OCI-LY1 (cell line): ENCODE measurements around the gene TSPYL4.

Source experiments
- CTCF ChIP-seq: fragments of 200-600 bp; sonication (generic), shearing (Covaris generic); IDR thresholded peaks from 2 replicates; pipeline ENCODE4 v1.5.1; 2017; ENCODE audit warnings: mild to moderate bottlenecking, antibody characterized with exemption, low read length, moderate library complexity, mixed read lengths
- EZH2 ChIP-seq: fragments of 200-600 bp; sonication (generic), shearing (Covaris generic); IDR thresholded peaks from 2 replicates; pipeline ENCODE4 v1.8.0; 2017; ENCODE audit warnings: borderline replicate concordance, mixed run types, mild to moderate bottlenecking, antibody characterized with exemption, low read length, moderate library complexity, mixed read lengths

- TF ChIP-seq CTCF (no peak), EZH2 (no peak)
Measured at GRCh38 chr6:116201538-116201937, 52.3 kb downstream of the TSPYL4 start.
